Measurements from ENCODE around the gene C5orf47.

The C5orf47 gene

GRCh38 chr5:174053905-174054304 is 64.9 kb downstream of the C5orf47 start:
- no peak overlapping the region for H3K4me2 ChIP-seq (ENCODE audit: low read length)
- WGBS (ENCODE audit: extremely low coverage, insufficient coverage, insufficient read length): no CpG with 5 or more reads among the region's 3 CpGs
- H4K12ac ChIP-seq (ENCODE audit: low read depth, low read length): no peak overlapping the region
- no peak overlapping the region for H2AFZ ChIP-seq (ENCODE audit: insufficient read depth, low read length, poor library complexity)
- no peaks in the 10 kb centered on the region for H3K9me3 ChIP-seq (ENCODE audit: insufficient read depth, low read depth, low read length)
- no peaks in the 10 kb centered on the region for H3K4me1 ChIP-seq (ENCODE audit: control insufficient read depth in 1 of 2, insufficient read depth in 2 of 2, low read length in 2 of 2)
- H3K36me3 ChIP-seq (ENCODE audit: control insufficient read depth in 1 of 2, insufficient read depth in 2 of 2, low read length in 2 of 2): no peaks in the 10 kb centered on the region
- no peak overlapping the region for H4K8ac ChIP-seq (ENCODE audit: low read depth, low read length)
- no peak for DNase-seq
- no peaks in the 10 kb centered on the region for H3K27me3 ChIP-seq (ENCODE audit: insufficient read depth, low read length)
- no peak overlapping the region for H3K27ac ChIP-seq (ENCODE audit: low read depth, low read length)
- no peak overlapping the region for H2BK12ac ChIP-seq (ENCODE audit: low read length)
- no peak overlapping the region for H3K23ac ChIP-seq (ENCODE audit: low read length)
- no peaks in the 10 kb centered on the region for H3K79me2 ChIP-seq (ENCODE audit: control insufficient read depth, insufficient read depth, low read length, poor library complexity)
- H3K79me1 ChIP-seq (ENCODE audit: low read length): no peaks in the 10 kb centered on the region
- no peak overlapping the region for H2BK120ac ChIP-seq (ENCODE audit: insufficient read depth, low read length, poor library complexity)
- no peak overlapping the region for H2AK5ac ChIP-seq (ENCODE audit: low read length)
- no peak overlapping the region for H3K4me3 ChIP-seq (ENCODE audit: low read depth, low read length)
- H3K14ac ChIP-seq (ENCODE audit: low read length): no peak overlapping the region
- H4K91ac ChIP-seq (ENCODE audit: low read depth, low read length): no peak overlapping the region
- no peak overlapping the region for H2BK5ac ChIP-seq (ENCODE audit: low read depth, low read length, poor library complexity)
- H3K18ac ChIP-seq (ENCODE audit: low read length): no peak overlapping the region
- no peak overlapping the region for H3K9ac ChIP-seq (ENCODE audit: low read length)
- no peak overlapping the region for H3K4ac ChIP-seq (ENCODE audit: low read depth, low read length)

Data from trophoblast cell (in vitro differentiated cells and primary cell).